Activated CD4-positive, alpha-beta T cell treated with anti-CD3 and anti-CD28 coated beads, Interleukin-10, Interleukin-2, amounts not matched to agents 100 ng/mL and 50 ng/mL, durations not matched to agents 16 hours and 8 hours (primary cell): ENCODE data around the gene PREX1.

ENCODE experiments used
- DNase-seq: peaks from one replicate; pipeline ENCODE4 v3.0.0-alpha.2; 2020

The PREX1 gene

GRCh38 chr20:48808382-48809034 lies 19.3 kb downstream of the PREX1 start:
- DNase-seq = no peak

GRCh38 chr20:48807586-48808381 lies 20.0 kb downstream of the PREX1 start:
- no peak for DNase-seq

- no peak for DNase-seq
These were observed 20.7 kb downstream of the PREX1 start for GRCh38 chr20:48807051-48807450.

- no peak for DNase-seq
These were observed 22.1 kb downstream of the PREX1 start for GRCh38 chr20:48805716-48806115.

GRCh38 chr20:48805286-48805685 lies 22.5 kb downstream of the PREX1 start:
- DNase-seq = no peak

GRCh38 chr20:48804300-48804980 lies 23.4 kb downstream of the PREX1 start:
- DNase-seq = no peak

GRCh38 chr20:48803176-48804053 lies 24.4 kb downstream of the PREX1 start:
- no peak for DNase-seq

- no peak for DNase-seq
These were observed 25.2 kb downstream of the PREX1 start for GRCh38 chr20:48802647-48803046.

- no peak for DNase-seq
These were observed 25.6 kb downstream of the PREX1 start for GRCh38 chr20:48802216-48802615.

- DNase-seq = no peak
These were observed 26.6 kb downstream of the PREX1 start for GRCh38 chr20:48801197-48801596.

GRCh38 chr20:48800177-48800576 lies 27.6 kb downstream of the PREX1 start:
- no peak for DNase-seq

- no peak for DNase-seq
These were observed 28.3 kb downstream of the PREX1 start for GRCh38 chr20:48799328-48800105.

GRCh38 chr20:48797850-48798747 lies 29.7 kb downstream of the PREX1 start:
- DNase-seq = no peak

GRCh38 chr20:48797275-48797825 lies 30.4 kb downstream of the PREX1 start:
- no peak for DNase-seq

GRCh38 chr20:48795732-48796131 lies 32.1 kb downstream of the PREX1 start:
- DNase-seq = no peak

GRCh38 chr20:48794816-48795457 lies 32.9 kb downstream of the PREX1 start:
- no peak for DNase-seq

- no peak for DNase-seq
These were observed 33.4 kb downstream of the PREX1 start for GRCh38 chr20:48794360-48794759.

- DNase-seq = no peak
These were observed 34.0 kb downstream of the PREX1 start for GRCh38 chr20:48793776-48794175.

- DNase-seq = no peak
These were observed 36.1 kb downstream of the PREX1 start for GRCh38 chr20:48791666-48792071.

- DNase-seq = peak; percentile 36
These were observed 36.8 kb downstream of the PREX1 start for GRCh38 chr20:48791014-48791413.
